HG03354 (cell line): ENCODE data around the gene DNM3.
A peak's percentile ranks its signal among the peaks of the same experiment; 100 is the strongest.

ENCODE experiments used
- ATAC-seq: cut with Tn5 transposase; IDR thresholded peaks from one replicate; pipeline ENCODE4 v1.9.1; 2021; ENCODE audit warnings: mild to moderate bottlenecking; ENCODE audit not compliant: unreplicated experiment, poor library complexity, severe bottlenecking

Gene DNM3

DNA sequence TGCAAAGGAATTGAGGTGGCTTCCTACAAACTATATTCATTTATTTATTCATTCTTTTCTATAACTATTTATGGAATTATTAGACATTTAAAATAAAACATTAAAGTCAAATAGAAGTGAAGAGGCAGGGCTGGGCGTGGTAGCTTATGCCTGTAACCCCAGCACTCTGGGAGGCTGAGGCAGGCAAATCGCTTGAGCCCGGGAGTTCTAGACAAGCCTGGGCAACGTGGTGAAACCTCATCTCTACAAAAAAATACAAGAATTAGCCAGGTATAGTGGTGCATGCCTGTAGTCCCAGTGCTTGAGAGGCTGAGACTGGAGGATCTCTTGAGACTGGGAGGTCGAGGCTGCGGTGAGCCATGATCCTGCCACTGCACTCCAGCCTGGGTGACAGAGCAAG, 23.8 kb downstream of the DNM3 start:
- ATAC-seq, result no peak

GRCh38 chr1:171867236-171867635, 25.9 kb downstream of the DNM3 start:
- ATAC-seq, result no peak

- no peak for ATAC-seq
Observed at GRCh38 chr1:171868217-171868803, 27.0 kb downstream of the DNM3 start.

DNA sequence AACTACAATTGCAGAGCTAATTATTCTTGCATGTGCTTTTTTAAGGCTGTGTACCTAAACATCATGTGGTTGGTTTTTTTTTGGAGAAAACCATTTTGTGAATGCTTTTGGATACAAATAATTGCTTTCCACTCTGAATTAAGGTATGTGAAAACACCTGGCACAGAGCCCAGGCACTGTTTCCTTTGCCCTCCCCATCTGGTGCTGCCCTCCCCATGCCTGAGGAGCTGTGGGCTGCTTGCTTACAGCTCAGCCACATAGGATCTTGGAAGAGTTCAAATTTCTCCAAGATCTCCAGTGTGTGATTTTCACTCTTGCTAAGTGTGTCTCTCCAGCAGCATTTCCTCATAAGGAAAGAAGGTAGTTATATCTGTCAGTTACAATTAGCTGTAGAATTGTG, 27.8 kb downstream of the DNM3 start:
- ATAC-seq, result no peak

DNA sequence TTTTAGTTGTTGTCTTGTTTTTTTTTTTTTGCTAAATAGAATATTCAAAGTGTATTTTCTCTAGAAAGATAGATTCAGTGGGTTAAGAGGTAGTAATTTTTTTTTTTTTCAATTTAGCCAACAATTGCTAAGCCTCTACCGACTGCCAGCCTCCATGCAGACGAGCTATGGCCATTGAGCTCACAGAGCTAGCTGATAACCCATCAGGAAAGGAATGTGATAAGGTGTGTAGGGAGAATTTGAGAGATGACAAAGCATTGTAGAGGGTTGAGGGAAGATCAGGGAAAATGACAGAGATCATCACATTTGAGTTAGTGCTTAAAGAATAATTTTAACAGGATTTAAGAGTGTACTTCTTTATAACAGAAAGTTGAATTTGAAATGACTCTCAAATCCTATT, 30.6 kb downstream of the DNM3 start:
- ATAC-seq, result no peak

DNA sequence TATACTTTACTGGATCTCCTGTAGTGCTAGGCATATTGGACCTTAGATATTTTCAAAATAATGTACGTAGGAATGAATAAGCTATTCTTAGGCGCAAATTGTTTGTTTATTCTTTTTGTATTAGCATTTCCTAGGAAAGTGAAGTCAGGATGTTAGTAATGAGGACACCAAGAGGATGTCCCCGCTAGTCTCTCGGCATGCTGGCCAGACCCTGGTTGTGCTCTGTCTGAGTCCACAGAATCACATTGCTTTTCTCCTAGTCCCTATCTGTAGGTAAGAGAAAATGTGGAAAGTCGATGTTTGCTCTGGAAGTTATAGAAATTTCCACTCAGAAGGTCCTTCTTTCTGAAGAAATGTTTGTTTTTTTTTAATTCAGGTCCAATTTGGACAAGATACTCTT, 31.1 kb downstream of the DNM3 start:
- ATAC-seq, result no peak

DNA sequence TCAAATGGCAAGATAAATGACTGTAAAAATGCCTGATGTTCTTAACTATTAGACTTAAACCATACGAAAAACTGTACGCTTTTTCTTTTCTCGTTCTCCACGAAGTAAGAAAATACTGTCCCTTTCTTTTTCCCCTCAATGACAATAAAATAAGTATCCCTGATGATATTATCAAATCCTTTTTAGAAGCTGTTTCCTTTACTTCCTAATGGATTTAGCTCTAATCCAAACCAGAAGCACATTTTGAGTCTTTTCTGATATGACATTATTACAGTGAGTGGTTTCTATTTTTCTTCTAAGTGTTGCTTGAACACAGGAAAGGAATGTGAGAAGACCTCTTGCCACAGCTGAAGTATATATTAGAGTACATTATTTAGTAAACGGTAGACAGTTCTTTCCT, 32.4 kb downstream of the DNM3 start:
- ATAC-seq, result no peak

DNA sequence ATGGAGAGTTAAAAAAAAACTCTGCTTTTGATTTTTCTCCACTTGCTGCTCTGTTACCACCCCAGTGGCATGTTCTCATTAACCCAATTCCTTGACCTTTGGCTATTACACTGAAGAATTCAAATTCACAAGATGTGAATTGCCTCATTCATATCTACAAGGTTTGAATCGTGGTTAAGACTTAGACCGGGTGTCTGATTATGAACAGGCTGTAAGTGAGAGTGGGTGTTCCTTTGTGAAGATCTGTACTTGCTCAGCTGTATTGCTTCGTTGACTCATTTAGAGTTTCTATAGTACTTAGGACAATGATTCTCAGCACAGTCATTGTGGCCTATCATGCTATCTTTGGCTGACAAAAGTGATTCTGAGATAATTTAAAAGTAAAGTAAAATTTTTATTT, 36.4 kb downstream of the DNM3 start:
- ATAC-seq, result peak; percentile 54

DNA sequence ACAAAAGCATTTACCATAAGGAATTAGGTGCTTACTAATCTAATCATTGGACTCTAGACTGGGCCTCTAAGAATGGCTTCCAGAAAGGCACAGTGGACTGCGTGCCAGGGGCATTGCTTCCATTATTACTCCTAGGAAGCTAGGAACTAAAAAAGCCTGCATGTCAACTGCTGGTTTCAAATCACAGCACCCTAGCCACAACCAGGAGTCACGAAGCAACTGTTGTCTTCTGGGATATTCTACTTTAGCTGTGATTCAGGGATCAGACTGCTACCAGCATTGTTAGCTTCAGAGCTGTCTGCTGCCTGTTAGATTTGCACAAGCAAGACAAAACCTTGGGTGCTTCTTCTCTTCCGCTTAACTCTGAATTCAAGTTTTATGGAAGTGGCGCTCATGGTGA, 38.3 kb downstream of the DNM3 start:
- ATAC-seq, result no peak

DNA sequence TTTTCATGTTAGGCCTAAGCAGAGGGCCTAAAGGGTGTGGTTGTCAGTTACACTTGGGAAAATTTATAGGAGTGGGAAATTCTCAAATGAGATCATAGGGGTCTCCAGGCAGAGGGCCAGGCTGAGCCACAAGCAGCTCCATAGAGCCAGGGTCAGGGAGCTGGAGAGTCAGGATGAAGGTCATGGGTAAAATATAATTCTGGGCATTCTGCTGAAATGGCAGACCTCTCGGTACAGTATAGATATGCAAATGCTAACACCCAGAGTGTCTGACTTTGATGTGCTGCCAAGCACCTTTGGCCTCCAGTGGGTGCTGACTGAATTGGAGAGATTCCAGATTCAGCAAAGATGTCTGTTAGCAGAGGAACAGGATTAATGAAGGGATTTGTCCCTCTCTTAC, 40.1 kb downstream of the DNM3 start:
- ATAC-seq, result no peak

- ATAC-seq, result no peak
Observed at GRCh38 chr1:171883849-171884248, 42.6 kb downstream of the DNM3 start.

DNA sequence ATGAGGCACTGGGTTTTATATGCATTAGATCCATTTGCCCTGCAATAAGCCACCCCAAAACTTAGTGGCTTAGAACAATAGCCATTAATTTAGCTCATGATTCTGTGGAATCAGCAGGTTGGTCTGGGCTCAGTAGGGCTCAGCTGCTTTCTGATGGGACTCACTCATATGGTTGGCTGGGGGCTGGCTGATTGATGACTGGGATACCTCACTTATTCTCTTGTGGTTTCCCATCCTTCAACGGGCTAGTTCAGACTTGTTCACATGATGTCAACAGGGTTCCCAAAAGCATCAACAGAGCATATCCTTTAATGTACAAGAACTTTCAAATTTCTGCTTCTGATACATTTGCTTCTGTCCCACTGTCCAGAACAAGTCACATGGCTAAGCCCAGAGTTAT, 43.2 kb downstream of the DNM3 start:
- no peak for ATAC-seq

- ATAC-seq, result no peak
Observed at GRCh38 chr1:171890131-171890530, 48.8 kb downstream of the DNM3 start.

DNA sequence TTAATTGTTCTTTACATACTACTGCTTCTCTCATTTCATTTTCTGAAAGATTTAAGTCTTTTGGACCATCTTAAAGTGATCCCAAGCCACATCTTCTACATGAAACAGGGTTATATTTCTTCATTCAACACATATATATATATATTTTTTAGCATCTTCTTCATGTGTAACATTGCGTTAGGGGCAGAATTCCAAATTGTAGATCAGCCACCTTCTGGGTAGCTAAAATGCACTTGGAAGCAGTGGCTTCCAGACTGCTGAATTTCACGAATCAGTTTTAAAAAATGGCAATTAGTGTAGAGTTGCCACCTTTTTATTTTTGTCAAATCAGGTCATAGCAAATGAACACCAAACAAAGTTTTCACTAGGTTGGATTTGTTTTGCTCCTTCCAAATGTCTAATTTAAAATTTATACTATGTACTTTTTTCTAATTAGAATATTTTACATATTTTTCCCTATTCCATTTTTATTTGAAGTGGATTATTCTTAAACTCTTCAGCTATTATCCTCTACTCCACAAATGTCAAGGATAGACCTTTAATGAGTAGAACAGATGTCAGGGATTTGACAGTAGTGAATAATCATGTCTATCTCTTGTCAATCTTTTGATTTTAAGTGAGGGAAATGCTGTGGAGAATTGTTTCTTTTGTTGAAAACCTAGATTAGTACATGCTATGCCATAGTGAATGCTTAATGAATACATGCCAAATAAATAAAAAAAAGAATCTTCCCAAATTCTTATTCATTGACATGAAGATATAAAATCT, 55.8 kb downstream of the DNM3 start:
- ATAC-seq, result no peak

GRCh38 chr1:171898941-171899340, 57.6 kb downstream of the DNM3 start:
- ATAC-seq, result no peak

- ATAC-seq, result no peak
Observed at GRCh38 chr1:171899838-171900237, 58.5 kb downstream of the DNM3 start.

DNA sequence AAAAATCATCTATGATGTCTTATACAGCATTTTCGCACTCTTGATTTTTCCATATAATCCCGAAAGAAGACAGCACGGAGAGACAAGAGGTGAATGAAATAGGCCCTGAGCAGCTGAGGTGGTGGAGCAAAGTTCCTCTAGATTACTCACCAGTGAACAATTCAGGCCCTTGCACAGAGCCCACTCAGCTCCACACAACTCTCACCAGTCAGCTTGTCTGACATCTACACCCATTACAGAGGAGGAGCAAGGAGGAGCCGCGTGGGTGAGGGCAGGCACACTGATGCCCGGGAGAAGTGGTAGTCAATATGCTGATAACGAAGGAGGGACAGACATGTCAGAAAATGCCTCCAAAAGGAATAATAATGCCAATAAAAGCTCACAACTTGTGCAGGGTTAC, 59.9 kb downstream of the DNM3 start:
- ATAC-seq, result no peak

- no peak for ATAC-seq
Observed at GRCh38 chr1:171902527-171902926, 61.2 kb downstream of the DNM3 start.

GRCh38 chr1:171904778-171905450, 63.6 kb downstream of the DNM3 start:
- no peak for ATAC-seq

- no peak for ATAC-seq
Observed at GRCh38 chr1:171909711-171910110, 68.4 kb downstream of the DNM3 start.

DNA sequence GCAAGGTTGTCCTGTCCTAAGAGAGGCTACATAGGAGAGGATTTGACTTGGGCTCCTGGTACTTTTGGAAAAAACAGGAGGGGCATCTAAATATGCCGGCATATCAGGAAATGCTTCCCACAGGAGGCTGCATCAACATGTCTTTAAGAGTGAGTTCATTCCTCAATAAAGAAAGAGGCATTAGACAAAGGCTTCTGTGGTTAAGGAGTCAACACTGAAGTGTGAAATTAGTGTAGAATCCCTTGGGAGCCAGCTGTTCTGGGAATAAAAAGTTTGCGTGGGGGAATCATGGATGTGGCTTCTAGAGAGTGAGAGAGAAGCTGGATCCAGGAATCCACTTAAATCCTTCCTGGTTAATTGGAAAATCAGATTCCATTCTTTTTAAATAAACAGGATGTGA, 69.5 kb downstream of the DNM3 start:
- ATAC-seq, result no peak
